ENCODE measurements around the gene SLC25A25. TPM values are rescaled to one million over a fixed set of nuclear protein-coding genes. Genes with fewer than 3 reads are reported as not detected.

Gene SLC25A25
- total RNA-seq, 1 donor from 2014 or later, result 8.5 TPM

DNA sequence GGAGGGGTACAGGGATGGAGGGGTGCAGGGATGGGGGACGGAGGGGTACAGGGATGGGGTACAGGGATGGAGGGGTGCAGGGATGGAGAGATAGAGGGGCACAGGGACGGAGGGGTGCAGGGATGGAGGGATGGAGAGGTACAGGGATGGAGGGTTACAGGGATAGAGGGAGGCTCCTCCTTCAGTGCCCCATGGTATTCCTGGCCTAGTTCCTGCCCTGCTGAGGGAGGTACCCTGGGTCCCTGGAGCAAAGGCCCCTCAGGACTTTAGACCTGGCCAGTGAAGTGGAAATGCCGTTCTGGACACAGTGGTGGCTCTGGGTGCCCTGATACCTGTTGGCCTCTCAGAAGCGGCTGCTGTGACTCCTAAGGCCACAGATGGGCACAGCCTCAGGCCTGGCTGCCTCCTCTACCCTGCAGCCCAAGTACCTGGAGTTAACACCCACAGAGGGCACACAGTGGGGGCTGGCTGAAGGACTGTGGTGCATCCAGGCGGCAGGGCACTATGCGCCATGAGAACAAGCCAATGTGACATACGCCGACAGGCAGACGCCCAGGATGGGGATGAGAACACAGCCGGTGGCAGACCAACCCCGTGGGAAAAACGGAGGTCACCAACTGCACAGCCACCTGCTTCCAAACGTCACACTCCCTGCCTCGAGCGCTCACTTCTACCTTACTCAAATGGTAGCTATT lies 51.1 kb downstream of the SLC25A25 start:
- Histone ChIP-seq H3K36me3 (no peaks in the 10 kb centered on the region), H3K4me3 (no peak overlapping the region), H2AFZ (replicated peaks) (no peak overlapping the region), H3K9ac (no peak overlapping the region), H4K20me1 (ENCODE audit: low read depth) (no peaks in the 10 kb centered on the region), H3K4me1 (peaks cover 4% of the 10 kb centered on the region), H3K9me3 (ENCODE audit: low read depth) (no peaks in the 10 kb centered on the region), H3F3A (ENCODE audit: low read depth) (peaks cover 7% of the 10 kb centered on the region), H3K27ac (no peak overlapping the region), H3K79me2 (ENCODE audit: low read depth) (no peaks in the 10 kb centered on the region), H3K27me3 (no peaks in the 10 kb centered on the region), H3K4me2 (no peak overlapping the region)
- H3K4me3 Mint-ChIP-seq, result no peak overlapping the region
- H3K36me3 Mint-ChIP-seq, result peaks cover 5% of the 10 kb centered on the region
- DNase-seq (ENCODE audit: low spot score), result no peak
- peaks cover 3% of the 10 kb centered on the region for H3K27me3 Mint-ChIP-seq (ENCODE audit: insufficient read depth, low read depth)
- H3K9me3 Mint-ChIP-seq, result no peaks in the 10 kb centered on the region
- H3K4me1 Mint-ChIP-seq, result peaks cover 10% of the 10 kb centered on the region
- no peak overlapping the region for H3K27ac Mint-ChIP-seq
- no peak for TF ChIP-seq EZH2phosphoT487 (IDR thresholded peaks at IDR 0.05)
- TF ChIP-seq, protein P1, sequence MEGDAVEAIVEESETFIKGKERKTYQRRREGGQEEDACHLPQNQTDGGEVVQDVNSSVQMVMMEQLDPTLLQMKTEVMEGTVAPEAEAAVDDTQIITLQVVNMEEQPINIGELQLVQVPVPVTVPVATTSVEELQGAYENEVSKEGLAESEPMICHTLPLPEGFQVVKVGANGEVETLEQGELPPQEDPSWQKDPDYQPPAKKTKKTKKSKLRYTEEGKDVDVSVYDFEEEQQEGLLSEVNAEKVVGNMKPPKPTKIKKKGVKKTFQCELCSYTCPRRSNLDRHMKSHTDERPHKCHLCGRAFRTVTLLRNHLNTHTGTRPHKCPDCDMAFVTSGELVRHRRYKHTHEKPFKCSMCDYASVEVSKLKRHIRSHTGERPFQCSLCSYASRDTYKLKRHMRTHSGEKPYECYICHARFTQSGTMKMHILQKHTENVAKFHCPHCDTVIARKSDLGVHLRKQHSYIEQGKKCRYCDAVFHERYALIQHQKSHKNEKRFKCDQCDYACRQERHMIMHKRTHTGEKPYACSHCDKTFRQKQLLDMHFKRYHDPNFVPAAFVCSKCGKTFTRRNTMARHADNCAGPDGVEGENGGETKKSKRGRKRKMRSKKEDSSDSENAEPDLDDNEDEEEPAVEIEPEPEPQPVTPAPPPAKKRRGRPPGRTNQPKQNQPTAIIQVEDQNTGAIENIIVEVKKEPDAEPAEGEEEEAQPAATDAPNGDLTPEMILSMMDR (IDR thresholded peaks at IDR 0.05), result no peak
- TF ChIP-seq EZH2 (IDR thresholded peaks at IDR 0.05), result no peak

DNA sequence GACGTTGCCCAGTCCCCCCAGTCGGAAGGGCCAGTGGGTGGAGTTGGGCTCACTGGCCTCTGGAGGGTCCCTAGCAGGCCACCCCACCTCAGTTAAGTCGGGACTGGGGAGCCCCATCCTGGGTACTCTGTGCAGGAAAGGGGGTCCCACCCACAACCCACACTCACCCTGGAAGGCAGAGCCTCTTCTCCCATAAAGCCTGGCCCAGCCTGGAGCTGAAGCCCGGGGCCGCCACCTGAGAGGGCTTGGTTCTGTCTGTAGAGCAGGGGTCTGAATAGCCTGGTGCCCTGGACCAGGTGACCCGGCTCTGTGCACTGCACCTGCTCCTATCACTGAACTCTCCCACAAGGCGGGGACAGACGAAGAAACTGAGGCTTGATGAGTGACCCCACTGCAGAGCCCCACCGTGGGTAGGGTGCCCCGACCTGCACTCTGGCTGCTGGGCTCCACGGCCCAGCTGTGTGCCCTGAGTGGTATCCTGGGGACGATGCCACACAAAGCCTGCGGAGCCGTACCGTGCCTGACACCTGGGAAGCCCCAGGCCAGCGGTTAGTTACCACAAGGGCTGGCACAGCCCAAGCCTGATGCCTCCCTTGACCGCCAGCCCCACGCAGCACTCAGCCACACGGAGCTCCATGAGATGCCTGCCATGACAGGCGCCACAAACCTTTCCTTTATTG lies 52.2 kb downstream of the SLC25A25 start:
- H3K27ac ChIP-seq, result no peak overlapping the region
- no peaks in the 10 kb centered on the region for H3K36me3 ChIP-seq
- no peak overlapping the region for H3K4me3 Mint-ChIP-seq
- peaks cover 6% of the 10 kb centered on the region for H3K36me3 Mint-ChIP-seq
- no peak overlapping the region for H3K27ac Mint-ChIP-seq
- H3K4me2 ChIP-seq, result no peak overlapping the region
- no peak for TF ChIP-seq EZH2phosphoT487 (IDR thresholded peaks at IDR 0.05)
- TF ChIP-seq, protein P1 (IDR thresholded peaks at IDR 0.05), result no peak
- TF ChIP-seq EZH2 (IDR thresholded peaks at IDR 0.05), result no peak
- peaks cover 4% of the 10 kb centered on the region for H3K4me1 ChIP-seq
- no peak for DNase-seq (ENCODE audit: low spot score)
- peaks cover 10% of the 10 kb centered on the region for H3K4me1 Mint-ChIP-seq
- H2AFZ ChIP-seq (replicated peaks), result no peak overlapping the region
- no peak overlapping the region for H3K9ac ChIP-seq
- H3K27me3 ChIP-seq, result no peaks in the 10 kb centered on the region
- no peaks in the 10 kb centered on the region for H3K9me3 ChIP-seq (ENCODE audit: low read depth)
- peaks cover 1% of the 10 kb centered on the region for H3K79me2 ChIP-seq (ENCODE audit: low read depth)
- peaks cover 7% of the 10 kb centered on the region for H4K20me1 ChIP-seq (ENCODE audit: low read depth)
- H3F3A ChIP-seq (ENCODE audit: low read depth), result peaks cover 7% of the 10 kb centered on the region
- H3K9me3 Mint-ChIP-seq, result no peaks in the 10 kb centered on the region
- peaks cover 3% of the 10 kb centered on the region for H3K27me3 Mint-ChIP-seq (ENCODE audit: insufficient read depth, low read depth)
- no peak overlapping the region for H3K4me3 ChIP-seq

DNA sequence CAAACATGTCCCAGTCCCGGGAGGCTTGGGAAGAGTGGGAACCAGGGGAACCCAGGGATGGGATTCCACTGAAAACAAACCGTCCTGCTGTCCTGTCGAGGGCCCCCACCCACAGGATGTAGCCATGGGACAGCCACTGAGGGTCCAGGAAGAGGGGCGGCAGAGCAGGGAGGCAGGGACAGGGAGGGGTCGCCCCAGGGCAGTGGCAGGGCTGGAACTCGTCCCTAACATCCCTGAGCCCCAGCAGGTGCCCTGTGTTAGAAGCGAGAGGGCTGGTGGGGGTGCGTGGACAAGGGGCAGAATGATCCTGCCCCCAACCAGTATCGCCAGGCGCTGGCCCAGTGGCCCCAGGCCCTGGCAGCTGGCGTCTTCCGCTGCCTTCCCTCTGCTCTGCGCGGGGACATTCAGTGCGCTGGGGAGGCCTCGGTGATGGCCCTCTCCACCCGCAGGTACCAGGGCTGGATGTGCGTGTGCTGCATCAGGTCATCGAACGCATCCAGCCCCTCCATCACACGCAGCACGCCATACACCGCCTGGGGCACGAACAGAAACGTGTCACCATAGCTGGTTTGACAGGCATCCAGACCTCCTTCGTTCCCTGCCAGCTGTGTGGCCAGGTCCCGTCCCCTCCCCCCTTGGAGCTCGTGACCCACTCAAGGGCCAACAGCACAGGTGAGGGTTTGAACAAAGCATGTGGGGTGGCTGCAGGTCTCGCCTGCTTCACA lies 52.9 kb downstream of the SLC25A25 start:
- H3K36me3 Mint-ChIP-seq, result peaks cover 8% of the 10 kb centered on the region
- Histone ChIP-seq H4K20me1 (ENCODE audit: low read depth) (peaks cover 14% of the 10 kb centered on the region), H3F3A (ENCODE audit: low read depth) (peaks cover 7% of the 10 kb centered on the region), H3K4me2 (no peak overlapping the region), H3K9ac (no peak overlapping the region), H3K27me3 (no peaks in the 10 kb centered on the region), H2AFZ (replicated peaks) (no peak overlapping the region), H3K36me3 (no peaks in the 10 kb centered on the region), H3K4me1 (peaks cover 4% of the 10 kb centered on the region), H3K27ac (no peak overlapping the region), H3K79me2 (ENCODE audit: low read depth) (peaks cover 8% of the 10 kb centered on the region), H3K9me3 (ENCODE audit: low read depth) (no peaks in the 10 kb centered on the region), H3K4me3 (no peak overlapping the region)
- H3K9me3 Mint-ChIP-seq, result no peaks in the 10 kb centered on the region
- H3K27me3 Mint-ChIP-seq (ENCODE audit: insufficient read depth, low read depth), result peaks cover 3% of the 10 kb centered on the region
- H3K27ac Mint-ChIP-seq, result no peak overlapping the region
- no peak for TF ChIP-seq EZH2phosphoT487 (IDR thresholded peaks at IDR 0.05)
- no peak for TF ChIP-seq EZH2 (IDR thresholded peaks at IDR 0.05)
- TF ChIP-seq, protein P1 (IDR thresholded peaks at IDR 0.05), result no peak
- peaks cover 13% of the 10 kb centered on the region for H3K4me1 Mint-ChIP-seq
- DNase-seq (ENCODE audit: low spot score), result no peak
- H3K4me3 Mint-ChIP-seq, result no peak overlapping the region
